ENCODE measurements around the gene HIVEP2. TPM values are rescaled to one million over a fixed set of nuclear protein-coding genes. Genes with fewer than 3 reads are reported as not detected.

Gene HIVEP2
- total RNA-seq, 1 experiment from 2014 or later = 4.2 TPM

DNA sequence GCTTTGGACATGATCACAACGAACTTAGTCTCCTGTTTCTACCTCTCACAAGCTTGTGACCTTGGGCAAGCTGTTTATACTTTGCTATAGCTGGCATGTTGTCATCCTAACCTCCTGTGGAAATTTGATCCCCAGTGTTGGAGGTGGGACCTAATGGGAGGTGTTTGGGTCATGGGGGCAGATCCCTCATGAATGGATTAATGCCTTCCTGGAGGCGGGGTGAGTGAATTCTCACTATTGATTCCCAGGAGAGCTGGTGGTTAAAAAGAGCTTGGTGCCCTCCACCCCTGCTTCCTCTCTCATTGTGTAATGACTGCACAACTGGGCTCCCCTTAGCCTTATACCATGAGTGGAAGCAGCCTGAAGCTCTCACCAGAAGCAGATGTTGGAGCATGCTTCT is 228.9 kb downstream of the HIVEP2 start:
- peaks cover 8 to 10% of the 10 kb centered on the region in 2 experiments for H3K4me1 Mint-ChIP-seq
- no peaks in the 10 kb centered on the region; the same call in 1 of the 2 replicates for H3K4me1 ChIP-seq (ENCODE audit: insufficient read depth, low read length)
- no peak overlapping the region for H2BK20ac ChIP-seq (ENCODE audit: low read depth, low read length, poor library complexity, severe bottlenecking)
- H3K56ac ChIP-seq (ENCODE audit: insufficient read length, low read depth, low read length) = no peak overlapping the region
- no peak overlapping the region for H4K91ac ChIP-seq (ENCODE audit: insufficient read length, low read depth, low read length)
- H2BK120ac ChIP-seq (ENCODE audit: low read depth, low read length, poor library complexity, severe bottlenecking) = no peak overlapping the region
- H3K14ac ChIP-seq (ENCODE audit: insufficient read depth, low read length) = no peak overlapping the region
- no peaks in the 10 kb centered on the region; a peak in 1 of 5 replicates for H3K9me3 Mint-ChIP-seq
- TF ChIP-seq, protein P1, sequence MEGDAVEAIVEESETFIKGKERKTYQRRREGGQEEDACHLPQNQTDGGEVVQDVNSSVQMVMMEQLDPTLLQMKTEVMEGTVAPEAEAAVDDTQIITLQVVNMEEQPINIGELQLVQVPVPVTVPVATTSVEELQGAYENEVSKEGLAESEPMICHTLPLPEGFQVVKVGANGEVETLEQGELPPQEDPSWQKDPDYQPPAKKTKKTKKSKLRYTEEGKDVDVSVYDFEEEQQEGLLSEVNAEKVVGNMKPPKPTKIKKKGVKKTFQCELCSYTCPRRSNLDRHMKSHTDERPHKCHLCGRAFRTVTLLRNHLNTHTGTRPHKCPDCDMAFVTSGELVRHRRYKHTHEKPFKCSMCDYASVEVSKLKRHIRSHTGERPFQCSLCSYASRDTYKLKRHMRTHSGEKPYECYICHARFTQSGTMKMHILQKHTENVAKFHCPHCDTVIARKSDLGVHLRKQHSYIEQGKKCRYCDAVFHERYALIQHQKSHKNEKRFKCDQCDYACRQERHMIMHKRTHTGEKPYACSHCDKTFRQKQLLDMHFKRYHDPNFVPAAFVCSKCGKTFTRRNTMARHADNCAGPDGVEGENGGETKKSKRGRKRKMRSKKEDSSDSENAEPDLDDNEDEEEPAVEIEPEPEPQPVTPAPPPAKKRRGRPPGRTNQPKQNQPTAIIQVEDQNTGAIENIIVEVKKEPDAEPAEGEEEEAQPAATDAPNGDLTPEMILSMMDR (conservative IDR thresholded peaks at IDR 0.05) = no peak
- H3K18ac ChIP-seq (ENCODE audit: insufficient read length, low read depth, low read length) = no peak overlapping the region
- H3K23me2 ChIP-seq (ENCODE audit: insufficient read length, low read depth, low read length, poor library complexity, severe bottlenecking) = no peaks in the 10 kb centered on the region
- no peak overlapping the region for H3K27ac ChIP-seq (ENCODE audit: insufficient read length, low read depth, low read length)
- no peak overlapping the region for H3K4me3 Mint-ChIP-seq
- no peak overlapping the region for H4K5ac ChIP-seq (ENCODE audit: insufficient read length, low read depth, low read length)
- H2BK12ac ChIP-seq (ENCODE audit: insufficient read length, low read depth, low read length) = no peak overlapping the region
- H3K9me3 ChIP-seq (ENCODE audit: control insufficient read depth, low read depth, low read length) = no peaks in the 10 kb centered on the region
- H3K23ac ChIP-seq (ENCODE audit: insufficient read length, low read depth, low read length) = no peak overlapping the region
- H2AFZ ChIP-seq (ENCODE audit: low read length) = no peak overlapping the region
- H2BK15ac ChIP-seq (ENCODE audit: low read depth, low read length) = no peak overlapping the region
- no peaks in the 10 kb centered on the region for H3K79me2 ChIP-seq (ENCODE audit: insufficient read depth, low read length)
- peak; percentile 36 for DNase-seq
- no peak overlapping the region for H3K4me2 ChIP-seq (ENCODE audit: insufficient read depth, insufficient read length, low read length)
- no peaks in the 10 kb centered on the region for H3K79me1 ChIP-seq (ENCODE audit: insufficient read depth, low read depth, low read length, poor library complexity, severe bottlenecking)
- H4K8ac ChIP-seq (replicated peaks; ENCODE audit: insufficient read length, low read depth, low read length) = no peak overlapping the region
- H4K20me1 ChIP-seq (ENCODE audit: control insufficient read depth, insufficient read depth, insufficient read length) = no peaks in the 10 kb centered on the region
- H2AK5ac ChIP-seq (ENCODE audit: insufficient read length, low read length) = no peak overlapping the region
- H3K27me3 Mint-ChIP-seq (ENCODE audit: low read depth) = no peaks in the 10 kb centered on the region; the same call in 1 of the 2 replicates
- no peak overlapping the region for H3K4ac ChIP-seq (ENCODE audit: low read depth, low read length)
- no peak overlapping the region for H3K9ac ChIP-seq (ENCODE audit: extremely low read depth, insufficient read length, low read length)
- H3K27me3 ChIP-seq (ENCODE audit: insufficient read depth, low read length) = no peaks in the 10 kb centered on the region
- no peak overlapping the region for H2BK5ac ChIP-seq (ENCODE audit: insufficient read length, low read length)
- WGBS (ENCODE audit: extremely low coverage, insufficient read length, low lambda C conversion rate) = no CpG with 5 or more reads among the region's 2 CpGs
- H3K27ac Mint-ChIP-seq = no peak overlapping the region
- no peak overlapping the region for H3T11ph ChIP-seq (ENCODE audit: low read length)
- H3K36me3 Mint-ChIP-seq (ENCODE audit: insufficient read depth in 1 of 3, low read depth in 3 of 3) = no peaks in the 10 kb centered on the region; a peak in 1 of 7 replicates
